ENCODE results near the gene TTN.

GRCh38 chr2:178775975-178776374, 31.2 kb downstream of the TTN start:
- TF ChIP-seq CTCF (IDR thresholded peaks at IDR 0.05) = no peak
- TF ChIP-seq EZH2 (IDR thresholded peaks at IDR 0.05; ENCODE audit: borderline replicate concordance, insufficient read depth, low read depth, low read length, poor library complexity, severe bottlenecking) = no peak

Data from B cell (primary cell).